Measurements from ENCODE around the gene UBASH3A. TPM values are rescaled to one million over a fixed set of nuclear protein-coding genes. Genes with fewer than 3 reads are reported as not detected.

Gene UBASH3A
- total RNA-seq, 3 donors from 2014 or later = 0.60 to 2.5 (median 1.8) TPM

GRCh38 chr21:42401820-42402251 lies 1.9 kb upstream of the UBASH3A start:
- no peak overlapping the region for H3K4me3 ChIP-seq
- H3K36me3 ChIP-seq (ENCODE audit: low read depth) = no peaks in the 10 kb centered on the region
- DNase-seq (no peak), ATAC-seq (peak; percentile 65)
- no peak for TF ChIP-seq CTCF (IDR thresholded peaks at IDR 0.05)
- H3K4me1 ChIP-seq (ENCODE audit: low read depth) = no peaks in the 10 kb centered on the region
- intact Hi-C loops (cut with DNase I, micrococcal nuclease) = no loop called here
- no peaks in the 10 kb centered on the region for H3K9me3 ChIP-seq

GRCh38 chr21:42404539-42404938 lies 837 bp downstream of the UBASH3A start:
- no peak overlapping the region for H3K4me3 ChIP-seq
- intact Hi-C loops (cut with DNase I, micrococcal nuclease) = no loop called here

DNA sequence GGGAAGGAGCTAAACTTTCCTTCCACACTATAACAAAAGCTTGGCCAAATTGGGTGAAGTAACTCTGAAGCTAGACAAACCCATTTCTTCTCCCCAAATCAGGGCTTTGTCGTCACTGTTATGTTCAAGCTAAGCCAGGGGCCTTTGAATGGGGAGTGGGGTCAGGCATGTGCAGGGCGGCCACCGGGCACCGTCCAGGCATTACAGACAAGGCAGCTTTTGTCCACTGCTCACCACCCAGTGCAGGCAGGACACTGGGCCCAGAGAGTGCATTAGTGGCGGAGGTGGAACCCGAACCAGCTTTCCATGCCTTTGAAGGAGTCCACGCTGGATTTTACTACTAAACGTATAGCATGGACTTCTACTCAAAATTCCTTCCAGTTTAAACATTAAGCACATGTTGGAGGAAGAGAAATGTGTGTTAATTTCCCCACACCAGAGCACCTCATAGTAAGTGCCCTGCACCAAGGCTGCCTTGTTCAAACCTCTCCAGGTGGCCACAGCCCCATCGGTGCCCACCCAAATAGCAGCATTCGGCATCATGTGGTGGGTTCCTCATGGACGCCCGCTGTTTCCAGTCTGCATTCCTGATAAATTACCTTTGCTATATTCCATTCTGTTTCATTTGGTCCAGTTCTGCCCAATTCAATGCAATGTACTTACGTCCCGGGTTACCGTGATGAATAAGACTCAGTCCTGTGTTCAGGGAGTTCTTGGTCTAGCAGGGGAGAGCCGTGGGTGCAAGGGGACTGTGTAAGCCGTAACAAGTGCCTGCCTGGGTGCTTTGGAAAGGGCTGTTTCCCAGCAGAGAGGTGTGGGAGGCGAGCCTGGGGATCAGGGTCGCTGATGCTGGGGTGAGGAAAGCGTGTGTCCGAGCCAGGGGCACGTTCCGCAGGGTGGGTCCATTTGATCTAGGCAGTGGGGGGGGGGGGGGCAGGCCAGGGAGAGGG lies 1.6 kb downstream of the UBASH3A start:
- intact Hi-C loops (cut with DNase I, micrococcal nuclease) = no loop called here
- Histone ChIP-seq H3K36me3 (ENCODE audit: low read depth) (no peaks in the 10 kb centered on the region), H3K4me1 (ENCODE audit: low read depth) (no peaks in the 10 kb centered on the region), H3K9me3 (no peaks in the 10 kb centered on the region), H3K4me3 (no peak overlapping the region)
- ATAC-seq (no peak), DNase-seq (no peak)
- no peak for TF ChIP-seq CTCF (IDR thresholded peaks at IDR 0.05)

More at GRCh38 chr21:42404539-42404938, 837 bp downstream of the UBASH3A start:
- Histone ChIP-seq H3K4me1 (ENCODE audit: low read depth) (no peaks in the 10 kb centered on the region), H3K9me3 (no peaks in the 10 kb centered on the region), H3K36me3 (ENCODE audit: low read depth) (no peaks in the 10 kb centered on the region)
- DNase-seq (no peak), ATAC-seq (no peak)
- no peak for TF ChIP-seq CTCF (IDR thresholded peaks at IDR 0.05)

GRCh38 chr21:42406201-42406621 lies 2.5 kb downstream of the UBASH3A start:
- no peak overlapping the region for H3K4me3 ChIP-seq
- ATAC-seq = peak; percentile 43
- intact Hi-C loops (cut with DNase I, micrococcal nuclease) = no loop called here
- H3K9me3 ChIP-seq = no peaks in the 10 kb centered on the region
- H3K36me3 ChIP-seq (ENCODE audit: low read depth) = no peaks in the 10 kb centered on the region
- H3K4me1 ChIP-seq (ENCODE audit: low read depth) = no peaks in the 10 kb centered on the region
- no peak for DNase-seq
- TF ChIP-seq CTCF (IDR thresholded peaks at IDR 0.05) = no peak

DNA sequence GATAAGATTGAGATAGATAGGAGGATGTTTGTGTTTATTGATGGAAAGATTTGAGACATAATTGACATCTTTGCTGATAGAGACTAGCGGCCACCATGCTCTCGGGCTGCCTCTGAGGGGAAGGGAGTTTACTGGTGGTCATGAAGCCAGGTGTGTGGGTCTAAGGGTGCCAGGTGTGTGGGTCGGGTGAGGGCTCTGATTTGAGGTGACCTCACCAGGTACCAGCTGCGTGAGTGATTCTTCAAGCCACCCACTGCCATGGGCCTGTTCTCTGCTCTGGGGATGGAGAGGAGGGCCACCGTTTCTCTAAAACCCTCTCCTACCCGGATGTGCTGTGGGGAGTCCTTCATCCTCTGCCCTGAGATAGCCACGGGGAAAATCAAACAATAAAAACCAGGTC lies 3.2 kb downstream of the UBASH3A start:
- DNase-seq (no peak), ATAC-seq (no peak)
- intact Hi-C loops (cut with DNase I, micrococcal nuclease) = no loop called here
- Histone ChIP-seq H3K4me3 (no peak overlapping the region), H3K36me3 (ENCODE audit: low read depth) (no peaks in the 10 kb centered on the region), H3K9me3 (no peaks in the 10 kb centered on the region), H3K4me1 (ENCODE audit: low read depth) (no peaks in the 10 kb centered on the region)
- no peak for TF ChIP-seq CTCF (IDR thresholded peaks at IDR 0.05)
